Muscle of leg (tissue), 11 donors: ENCODE measurements around the gene DYNC1I2. TPM values are rescaled to one million over a fixed set of nuclear protein-coding genes. Genes with fewer than 3 reads are reported as not detected.
A peak's percentile ranks its signal among the peaks of the same experiment; 100 is the strongest.

Experiments
- DNase-seq: peaks from one replicate; pipeline ENCODE4 v3.0.0; 2013
- H3K27ac ChIP-seq: one replicate; pipeline ENCODE4 v1.5.1; 2013; ENCODE audit warnings: mild to moderate bottlenecking, low read length, control low read depth
- H3K27me3 ChIP-seq: one replicate; pipeline ENCODE4 v1.6.1; 2013; ENCODE audit warnings: low read length; ENCODE audit not compliant: control insufficient read depth, insufficient read depth
- H3K36me3 ChIP-seq: one replicate; pipeline ENCODE4 v1.6.1; 2013; ENCODE audit warnings: low read length; ENCODE audit not compliant: control insufficient read depth, insufficient read depth
- H3K4me1 ChIP-seq: one replicate; pipeline ENCODE4 v1.6.1; 2013; ENCODE audit warnings: low read length; ENCODE audit not compliant: control insufficient read depth, insufficient read depth
- H3K4me3 ChIP-seq: one replicate; pipeline ENCODE4 v1.5.1; 2013; ENCODE audit warnings: low read length, control low read depth
- H3K9me3 ChIP-seq: replicated peaks from 2 replicates; pipeline ENCODE4 v1.6.1; 2013; ENCODE audit warnings: low read depth, low read length; ENCODE audit not compliant: control insufficient read depth
- WGBS: methylation state at CpG from one replicate; pipeline ENCODE4 v1.1.5; 2013; ENCODE audit warnings: missing lambda C conversion rate; ENCODE audit not compliant: insufficient coverage; 5-methylcytosine and 5-hydroxymethylcytosine counted together
- polyA plus RNA-seq, 8 donors: library from polyadenylated mRNA; unstranded; fragments of 120-200 nt; gene quantifications; one replicate each; pipeline versions ENCODE4 v1.2.1 to v1.2.3, GENCODE V29; 2013; ENCODE audit warnings: inconsistent platforms in 1 of 8, low replicate concordance in 1 of 8; ENCODE audit not compliant: insufficient read length in 8 of 8, insufficient read depth in 1 of 8
- total RNA-seq: library from RNA; stranded (reverse); fragments of 120-200 nt; gene quantifications from one replicate; pipeline ENCODE4 v1.2.4, GENCODE V29; 2013

The DYNC1I2 gene
- total and polyA plus RNA-seq, 9 donors = 77.5 to 134 (median 106) TPM

DNA sequence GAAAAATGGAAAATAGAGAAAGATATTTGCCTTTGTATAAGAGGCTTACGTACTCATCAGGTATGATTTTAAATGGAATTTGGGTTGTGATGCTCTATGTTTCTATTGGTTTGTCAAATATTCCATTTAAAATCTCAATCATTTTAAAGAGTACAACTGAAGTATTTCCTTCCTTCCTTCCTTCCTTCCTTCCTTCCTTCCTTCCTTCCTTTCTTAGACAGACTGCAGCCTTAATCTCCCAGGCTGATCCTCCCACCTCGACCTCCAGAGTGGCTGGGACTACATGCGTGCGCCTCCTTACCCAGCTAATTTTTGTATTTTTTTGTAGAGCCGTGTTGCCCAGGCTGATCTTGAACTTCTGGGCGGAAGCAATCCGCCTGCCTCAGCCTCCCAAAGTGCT lies 15.4 kb upstream of the DYNC1I2 start:
- Histone ChIP-seq H3K9me3 (no peaks in the 10 kb centered on the region), H3K27me3 (no peaks in the 10 kb centered on the region), H3K4me1 (no peaks in the 10 kb centered on the region), H3K27ac (no peak overlapping the region), H3K4me3 (no peak overlapping the region), H3K36me3 (no peaks in the 10 kb centered on the region)
- 87% methylated on average over 6 of the region's 7 CpGs for WGBS
- DNase-seq = no peak

- no peak for DNase-seq
- Histone ChIP-seq H3K36me3 (no peaks in the 10 kb centered on the region), H3K4me1 (no peaks in the 10 kb centered on the region), H3K4me3 (no peak overlapping the region), H3K27me3 (no peaks in the 10 kb centered on the region), H3K9me3 (no peaks in the 10 kb centered on the region), H3K27ac (no peak overlapping the region)
- WGBS = no CpG with 5 or more reads among the region's 1 CpG
Measured at GRCh38 chr2:171673905-171674304, 13.4 kb upstream of the DYNC1I2 start.

GRCh38 chr2:171675810-171676345 lies 11.4 kb upstream of the DYNC1I2 start:
- no peak overlapping the region for H3K4me3 ChIP-seq
- no peak for DNase-seq
- 89% methylated on average over 4 of the region's 7 CpGs for WGBS

DNA sequence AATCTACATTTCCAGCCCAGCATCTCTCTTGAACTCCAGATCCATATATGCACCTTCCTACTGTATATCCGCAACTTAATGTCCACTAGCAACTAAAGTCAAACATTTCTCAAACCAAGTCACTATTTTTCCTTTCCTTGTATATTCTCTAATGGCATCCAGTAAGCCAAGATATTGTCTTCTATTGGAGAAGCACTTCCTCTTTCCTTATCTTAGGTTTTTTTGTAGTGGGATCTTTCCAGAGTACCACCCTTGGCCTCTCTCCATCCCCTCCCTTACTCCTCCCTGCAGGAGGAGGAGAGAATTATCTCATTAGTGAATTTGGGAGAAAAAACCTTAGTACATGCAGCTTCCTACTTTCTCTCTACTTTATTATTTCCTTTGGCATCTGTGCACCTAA lies 8.7 kb upstream of the DYNC1I2 start:
- no peaks in the 10 kb centered on the region for H3K36me3 ChIP-seq
- H3K27me3 ChIP-seq = no peaks in the 10 kb centered on the region
- WGBS = no CpG with 5 or more reads among the region's 1 CpG
- no peak for DNase-seq
- no peaks in the 10 kb centered on the region for H3K9me3 ChIP-seq
- no peak overlapping the region for H3K4me3 ChIP-seq
- no peaks in the 10 kb centered on the region for H3K4me1 ChIP-seq
- H3K27ac ChIP-seq = no peak overlapping the region

More at GRCh38 chr2:171675810-171676345, 11.4 kb upstream of the DYNC1I2 start:
- Histone ChIP-seq H3K36me3 (no peaks in the 10 kb centered on the region), H3K9me3 (no peaks in the 10 kb centered on the region), H3K27me3 (no peaks in the 10 kb centered on the region), H3K27ac (no peak overlapping the region), H3K4me1 (no peaks in the 10 kb centered on the region)

- no peaks in the 10 kb centered on the region for H3K9me3 ChIP-seq
- H3K27me3 ChIP-seq = no peaks in the 10 kb centered on the region
- H3K27ac ChIP-seq = peak overlapping the region; percentile 89
- 0% methylated on average over 1 of the region's 10 CpGs for WGBS
- no peaks in the 10 kb centered on the region for H3K4me1 ChIP-seq
- H3K4me3 ChIP-seq = peak overlapping the region; percentile 90
- H3K36me3 ChIP-seq = peaks cover 3% of the 10 kb centered on the region
- DNase-seq = no peak
Measured at GRCh38 chr2:171688129-171688465, 828 bp downstream of the DYNC1I2 start.

GRCh38 chr2:171692331-171692730 lies 5.1 kb downstream of the DYNC1I2 start:
- no peak for DNase-seq
- no peak overlapping the region for H3K4me3 ChIP-seq
- WGBS = no CpG with 5 or more reads among the region's 1 CpG
- no peaks in the 10 kb centered on the region for H3K9me3 ChIP-seq
- no peak overlapping the region for H3K27ac ChIP-seq
- H3K4me1 ChIP-seq = no peaks in the 10 kb centered on the region
- peaks cover 14% of the 10 kb centered on the region for H3K36me3 ChIP-seq
- no peaks in the 10 kb centered on the region for H3K27me3 ChIP-seq

DNA sequence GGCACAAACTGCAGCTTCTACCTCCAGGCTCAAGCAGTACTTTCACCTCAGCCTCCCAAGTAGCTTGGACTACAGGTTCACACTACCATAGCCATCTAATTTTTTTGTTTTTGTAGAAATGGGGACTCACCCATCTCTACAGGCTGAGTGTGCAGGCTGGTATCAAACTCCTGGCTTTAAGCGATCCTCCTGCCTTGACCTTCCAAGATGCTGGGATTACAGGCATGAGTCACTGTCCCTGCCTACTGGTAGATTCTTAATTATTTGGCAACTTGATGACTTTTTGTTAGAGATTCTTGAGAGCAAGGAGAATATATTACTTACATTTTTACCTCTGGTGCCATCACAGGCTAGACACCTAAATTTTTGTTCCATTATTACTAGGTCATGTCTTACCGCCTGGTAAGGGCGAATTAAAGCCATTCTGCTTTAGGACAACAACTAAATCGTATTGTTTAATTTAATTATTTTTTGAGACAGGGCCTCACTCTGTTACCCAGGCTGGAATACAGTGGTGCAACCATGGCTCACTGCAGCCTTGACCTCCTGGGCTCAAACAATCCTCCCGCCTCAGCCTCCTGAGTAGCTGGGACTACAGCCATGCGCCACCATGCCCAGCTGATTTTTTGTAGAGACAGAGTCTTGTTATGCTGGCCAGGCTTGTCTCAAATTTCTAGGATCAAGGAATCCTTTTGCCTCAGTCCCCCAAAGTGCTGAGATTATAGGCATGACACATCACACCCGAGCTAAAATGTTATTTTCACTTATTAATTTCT lies 15.7 kb downstream of the DYNC1I2 start:
- Histone ChIP-seq H3K36me3 (peaks cover 11% of the 10 kb centered on the region), H3K27ac (no peak overlapping the region), H3K4me3 (no peak overlapping the region), H3K9me3 (no peaks in the 10 kb centered on the region), H3K27me3 (no peaks in the 10 kb centered on the region), H3K4me1 (no peaks in the 10 kb centered on the region)
- 86% methylated on average over 2 of the region's 7 CpGs for WGBS
- no peak for DNase-seq

GRCh38 chr2:171703574-171704347 lies 16.5 kb downstream of the DYNC1I2 start:
- Histone ChIP-seq H3K27me3 (no peaks in the 10 kb centered on the region), H3K9me3 (no peaks in the 10 kb centered on the region), H3K4me1 (no peaks in the 10 kb centered on the region), H3K4me3 (no peak overlapping the region), H3K36me3 (peaks cover 11% of the 10 kb centered on the region), H3K27ac (no peak overlapping the region)
- no CpG with 5 or more reads among the region's 4 CpGs for WGBS
- peak; percentile 25 for DNase-seq

DNA sequence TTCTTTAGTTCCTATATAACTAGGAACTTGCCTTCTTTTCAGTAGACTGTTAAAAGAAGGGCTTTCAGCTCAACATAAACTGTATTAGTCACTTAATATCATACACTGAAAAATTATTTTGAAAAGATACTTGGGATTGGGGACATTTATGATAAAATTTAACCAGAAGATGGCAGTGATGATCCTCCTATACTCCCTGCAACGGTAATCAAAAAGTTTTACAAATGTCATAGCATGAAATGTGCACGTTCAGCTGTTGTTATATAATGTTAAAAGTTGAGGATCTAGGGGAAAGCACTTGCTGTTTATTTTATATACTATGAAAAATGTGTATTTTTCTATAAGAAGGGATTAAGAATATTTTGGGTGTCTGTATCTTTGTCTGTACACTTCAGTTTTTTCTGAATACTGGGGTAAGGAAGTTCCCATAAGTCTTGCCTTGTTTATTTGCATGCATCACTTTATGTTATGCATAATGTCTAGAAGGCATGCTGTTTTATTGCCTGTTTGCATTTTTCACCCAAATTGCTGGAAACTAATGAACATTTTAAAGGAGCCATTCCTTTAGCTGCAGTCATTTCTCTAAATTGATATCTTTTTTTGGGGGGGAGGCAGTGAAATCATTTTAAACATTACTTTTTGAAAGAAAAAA lies 19.0 kb downstream of the DYNC1I2 start:
- H3K36me3 ChIP-seq = peaks cover 8% of the 10 kb centered on the region
- no peak overlapping the region for H3K27ac ChIP-seq
- no CpG with 5 or more reads among the region's 2 CpGs for WGBS
- H3K4me3 ChIP-seq = no peak overlapping the region
- H3K4me1 ChIP-seq = no peaks in the 10 kb centered on the region
- H3K27me3 ChIP-seq = no peaks in the 10 kb centered on the region
- no peaks in the 10 kb centered on the region for H3K9me3 ChIP-seq
- peak; percentile 40 for DNase-seq

- H3K4me3 ChIP-seq = no peak overlapping the region
- no peaks in the 10 kb centered on the region for H3K4me1 ChIP-seq
Measured at GRCh38 chr2:171707752-171708151, 20.5 kb downstream of the DYNC1I2 start.

More at GRCh38 chr2:171707752-171708151, 20.5 kb downstream of the DYNC1I2 start:
- Histone ChIP-seq H3K9me3 (no peaks in the 10 kb centered on the region), H3K27ac (no peak overlapping the region), H3K27me3 (no peaks in the 10 kb centered on the region), H3K36me3 (peaks cover 7% of the 10 kb centered on the region)
- WGBS = no CpG with 5 or more reads among the region's 1 CpG
- DNase-seq = no peak
